NB4 (cell line): ENCODE data around the gene OSBPL8.

Experiments
- CTCF ChIP-seq: IDR thresholded peaks from one replicate; pipeline ENCODE4 v1.5.1; 2012; ENCODE audit warnings: low read depth, low read length
- MYC ChIP-seq: IDR thresholded peaks from 2 replicates; pipeline ENCODE4 v1.6.1; 2011; ENCODE audit warnings: low read depth, low read length
- POLR2A ChIP-seq: IDR thresholded peaks from 2 replicates; pipeline ENCODE4 v1.6.1; 2011; ENCODE audit warnings: mild to moderate bottlenecking; ENCODE audit not compliant: insufficient read length; ENCODE audit errors: extremely low read depth

- TF ChIP-seq CTCF, result no peak
- no peak for TF ChIP-seq POLR2A
- no peak for TF ChIP-seq MYC
Observed at GRCh38 chr12:76432733-76433132, 126.8 kb downstream of the OSBPL8 start.
